ENCODE data around the gene SUSD6. TPM values are rescaled to one million over a fixed set of nuclear protein-coding genes. Genes with fewer than 3 reads are reported as not detected.

The SUSD6 gene
- total RNA-seq, 1 experiment from 2014 or later: 21.5 TPM

GRCh38 chr14:69710378-69710777 lies 99.0 kb downstream of the SUSD6 start:
- Mint-ChIP-seq H3K27ac (ENCODE audit: unreplicated experiment) (no peak overlapping the region), H3K36me3 (ENCODE audit: insufficient read depth, unreplicated experiment) (no peaks in the 10 kb centered on the region)
- intact Hi-C loops (cut with micrococcal nuclease; ENCODE audit: unreplicated experiment): no loop called here

DNA sequence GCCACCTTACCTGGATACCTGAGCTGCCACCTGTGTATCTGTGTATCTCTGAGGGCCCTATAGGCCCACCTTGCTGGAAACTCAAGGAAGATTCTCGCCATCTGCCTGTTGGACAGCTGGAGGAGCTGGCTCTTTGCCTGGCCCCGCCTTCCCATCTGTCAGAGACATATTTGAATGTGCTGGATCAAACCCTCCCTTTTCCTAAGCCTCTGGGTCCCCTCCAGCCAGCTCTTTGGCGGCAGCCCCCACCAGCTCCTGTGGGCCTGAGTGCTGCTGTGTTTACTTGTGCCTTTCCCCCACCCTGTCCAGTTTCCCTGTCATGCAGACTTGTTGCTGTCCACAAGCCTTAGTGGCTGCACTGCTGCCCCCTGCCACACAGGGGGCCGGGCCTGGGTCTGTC lies 99.7 kb downstream of the SUSD6 start:
- Mint-ChIP-seq H3K4me3 (ENCODE audit: unreplicated experiment) (no peak overlapping the region), H3K27me3 (ENCODE audit: insufficient read depth, unreplicated experiment) (no peaks in the 10 kb centered on the region), H3K9me3 (ENCODE audit: unreplicated experiment) (no peaks in the 10 kb centered on the region), H3K4me1 (ENCODE audit: low read depth, unreplicated experiment) (peaks cover 21% of the 10 kb centered on the region), H3K27ac (ENCODE audit: unreplicated experiment) (no peak overlapping the region), H3K36me3 (ENCODE audit: insufficient read depth, unreplicated experiment) (no peaks in the 10 kb centered on the region)
- no peak for TF ChIP-seq CTCF (IDR thresholded peaks at IDR 0.05; ENCODE audit: insufficient read depth in 1 of 2, low read depth in 1 of 2, low read length in 1 of 2, severe bottlenecking in 1 of 2, unreplicated experiment in 1 of 2)
- no TSS peak for BruUV-seq (replicated peaks)
- H3K27me3 ChIP-seq (replicated peaks; ENCODE audit: control insufficient read depth, insufficient read depth, low read length): no peaks in the 10 kb centered on the region
- POLR2A ChIA-PET: no interaction called here
- peaks cover 17% of the 10 kb centered on the region; the same call in 1 of the 2 replicates for H3K4me1 ChIP-seq
- DNase-seq: no peak
- intact Hi-C loops (cut with micrococcal nuclease; ENCODE audit: unreplicated experiment): no loop called here
- H3K4me3 ChIP-seq (ENCODE audit: low read depth, low read length): no peak overlapping the region
- H3K36me3 ChIP-seq (ENCODE audit: control insufficient read depth, insufficient read depth, low read length): peaks cover 2% of the 10 kb centered on the region
- no peaks in the 10 kb centered on the region for H3K9me3 ChIP-seq
- CTCF ChIA-PET: interaction anchor here (1.4 kb wide), 1 partner anchor 98 kb away, joined by 3 read pairs; no protein-coding TSS in a partner anchor

More at GRCh38 chr14:69710378-69710777, 99.0 kb downstream of the SUSD6 start:
- Mint-ChIP-seq H3K4me3 (ENCODE audit: unreplicated experiment) (no peak overlapping the region), H3K27me3 (ENCODE audit: insufficient read depth, unreplicated experiment) (no peaks in the 10 kb centered on the region), H3K9me3 (ENCODE audit: unreplicated experiment) (no peaks in the 10 kb centered on the region), H3K4me1 (ENCODE audit: low read depth, unreplicated experiment) (peaks cover 21% of the 10 kb centered on the region)
- POLR2A ChIA-PET: no interaction called here
- no TSS peak for BruUV-seq (replicated peaks)
- Histone ChIP-seq H3K36me3 (ENCODE audit: control insufficient read depth, insufficient read depth, low read length) (peaks cover 2% of the 10 kb centered on the region), H3K9me3 (no peaks in the 10 kb centered on the region), H3K27me3 (replicated peaks; ENCODE audit: control insufficient read depth, insufficient read depth, low read length) (no peaks in the 10 kb centered on the region), H3K4me3 (ENCODE audit: low read depth, low read length) (no peak overlapping the region), H3K4me1 (peaks cover 17% of the 10 kb centered on the region; the same call in 1 of the 2 replicates)
- no peak for DNase-seq
- no peak for TF ChIP-seq CTCF (IDR thresholded peaks at IDR 0.05; ENCODE audit: insufficient read depth in 1 of 2, low read depth in 1 of 2, low read length in 1 of 2, severe bottlenecking in 1 of 2, unreplicated experiment in 1 of 2)
- CTCF ChIA-PET: interaction anchor here (1.4 kb wide), 1 partner anchor 98 kb away, joined by 3 read pairs; no protein-coding TSS in a partner anchor

- POLR2A ChIA-PET: no interaction called here
- Histone ChIP-seq H3K36me3 (ENCODE audit: control insufficient read depth, insufficient read depth, low read length) (peaks cover 2% of the 10 kb centered on the region), H3K9me3 (no peaks in the 10 kb centered on the region), H3K4me1 (peaks cover 17% of the 10 kb centered on the region; the same call in 1 of the 2 replicates), H3K4me3 (ENCODE audit: low read depth, low read length) (no peak overlapping the region), H3K27me3 (replicated peaks; ENCODE audit: control insufficient read depth, insufficient read depth, low read length) (no peaks in the 10 kb centered on the region)
- DNase-seq: no peak
- Mint-ChIP-seq H3K27me3 (ENCODE audit: insufficient read depth, unreplicated experiment) (no peaks in the 10 kb centered on the region), H3K4me3 (ENCODE audit: unreplicated experiment) (no peak overlapping the region), H3K9me3 (ENCODE audit: unreplicated experiment) (no peaks in the 10 kb centered on the region), H3K27ac (ENCODE audit: unreplicated experiment) (no peak overlapping the region), H3K36me3 (ENCODE audit: insufficient read depth, unreplicated experiment) (no peaks in the 10 kb centered on the region), H3K4me1 (ENCODE audit: low read depth, unreplicated experiment) (peaks cover 21% of the 10 kb centered on the region)
- no TSS peak for BruUV-seq (replicated peaks)
- intact Hi-C loops (cut with micrococcal nuclease; ENCODE audit: unreplicated experiment): no loop called here
- no peak for TF ChIP-seq CTCF (IDR thresholded peaks at IDR 0.05; ENCODE audit: insufficient read depth in 1 of 2, low read depth in 1 of 2, low read length in 1 of 2, severe bottlenecking in 1 of 2, unreplicated experiment in 1 of 2)
- CTCF ChIA-PET: no interaction called here
Measured at GRCh38 chr14:69711477-69711876, 100.1 kb downstream of the SUSD6 start.

Data from Caco-2 (cell line).